Measurements from ENCODE around the gene KIRREL3. TPM values are rescaled to one million over a fixed set of nuclear protein-coding genes. Genes with fewer than 3 reads are reported as not detected.

The KIRREL3 gene
- polyA plus RNA-seq, 2 of the 4 experiments (the other 2 are of a cell fraction) = 3.0 to 11.0 TPM

- no peaks in the 10 kb centered on the region for H3K9me3 ChIP-seq
- TF ChIP-seq ATOH8 (CRISPR knock-in tag; IDR thresholded peaks at IDR 0.05; ENCODE audit: low read depth) = no peak
- no peak for TF ChIP-seq HMGXB4 (CRISPR knock-in tag; IDR thresholded peaks at IDR 0.05; ENCODE audit: borderline replicate concordance)
- no peak for TF ChIP-seq HEYL (CRISPR knock-in tag; IDR thresholded peaks at IDR 0.05)
- no peak for TF ChIP-seq RARB (CRISPR knock-in tag; IDR thresholded peaks at IDR 0.05)
- no peak for TF ChIP-seq CEBPB (IDR thresholded peaks at IDR 0.05)
- no peak for TF ChIP-seq EHF (CRISPR knock-in tag; IDR thresholded peaks at IDR 0.05)
- no peak for TF ChIP-seq BCL3 (IDR thresholded peaks at IDR 0.05)
- no peak for TF ChIP-seq ELK1 (IDR thresholded peaks at IDR 0.05; ENCODE audit: low read depth, low read length)
- no peak for TF ChIP-seq HDAC2 (IDR thresholded peaks at IDR 0.05)
- no peak overlapping the region for H3K4me2 ChIP-seq
- ATAC-seq = no peak
- ChIA-PET POLR2A (no interaction called here), CTCF (interaction anchor here (1.5 to 4.5 kb wide), 2 partner anchors 18 kb away, joined by 5 to 22 read pairs; no protein-coding TSS in a partner anchor)
- no peak for DNase-seq (ENCODE audit: low read depth in 1 of 2, low spot score in 1 of 2)
- no peaks in the 10 kb centered on the region for H3K4me1 ChIP-seq
- H3K27ac ChIP-seq = no peak overlapping the region
- FAIRE-seq = no peak
- 91% methylated on average over 7 of the region's 7 CpGs for WGBS (ENCODE audit: missing lambda C conversion rate)
- no peak overlapping the region for H3K4me3 ChIP-seq
Observed at GRCh38 chr11:126462422-126462821, 538.1 kb downstream of the KIRREL3 start.

- Histone ChIP-seq H3K4me1 (no peaks in the 10 kb centered on the region), H3K4me3 (no peak overlapping the region), H3K4me2 (no peak overlapping the region), H3K27ac (no peak overlapping the region), H3K9me3 (no peaks in the 10 kb centered on the region)
- POLR2A ChIA-PET = no interaction called here
- CTCF ChIA-PET = interaction anchor here (1.2 to 4.5 kb wide), 2 partner anchors 18 to 21 kb away, joined by 3 to 22 read pairs; no protein-coding TSS in a partner anchor
- FAIRE-seq (no peak), ATAC-seq (no peak), DNase-seq (ENCODE audit: low read depth in 1 of 2, low spot score in 1 of 2) (no peak)
- TF ChIP-seq KDM5A (IDR thresholded peaks at IDR 0.05) (no peak), TP53 (CRISPR knock-in tag; IDR thresholded peaks at IDR 0.05) (no peak), ZSCAN20 (CRISPR knock-in tag; IDR thresholded peaks at IDR 0.05) (no peak)
- WGBS (ENCODE audit: missing lambda C conversion rate) = 53% methylated on average over 4 of the region's 6 CpGs
Observed at GRCh38 chr11:126461996-126462395, 538.6 kb downstream of the KIRREL3 start.

GRCh38 chr11:126461096-126461440 is 539.5 kb downstream of the KIRREL3 start:
- 80% methylated on average over 4 of the region's 8 CpGs for WGBS (ENCODE audit: missing lambda C conversion rate)
- H3K9me3 ChIP-seq = no peaks in the 10 kb centered on the region
- ChIA-PET POLR2A (no interaction called here), CTCF (interaction anchor here (1.2 to 4.5 kb wide), 2 partner anchors 19 to 20 kb away, joined by 3 to 22 read pairs; no protein-coding TSS in a partner anchor)
- TF ChIP-seq PHF8 (IDR thresholded peaks at IDR 0.05; ENCODE audit: borderline replicate concordance, low read depth) = no peak
- no peak for TF ChIP-seq PBX3 (IDR thresholded peaks at IDR 0.05)
- no peak for TF ChIP-seq HEYL (CRISPR knock-in tag; IDR thresholded peaks at IDR 0.05)
- TF ChIP-seq SREBF2 (IDR thresholded peaks at IDR 0.05) = no peak
- no peak for TF ChIP-seq RCOR1 (IDR thresholded peaks at IDR 0.05; ENCODE audit: low read depth, low read length)
- no peak for TF ChIP-seq NPAS2 (CRISPR knock-in tag; IDR thresholded peaks at IDR 0.05; ENCODE audit: borderline replicate concordance)
- no peak for TF ChIP-seq EHMT2 (IDR thresholded peaks at IDR 0.05; ENCODE audit: low read depth)
- no peak for TF ChIP-seq TP53 (CRISPR knock-in tag; IDR thresholded peaks at IDR 0.05)
- TF ChIP-seq MAX (IDR thresholded peaks at IDR 0.05) = no peak
- no peak for TF ChIP-seq BHLHE40 (IDR thresholded peaks at IDR 0.05; ENCODE audit: low read depth, low read length)
- TF ChIP-seq ATOH8 (CRISPR knock-in tag; IDR thresholded peaks at IDR 0.05; ENCODE audit: low read depth) = no peak
- DNase-seq (ENCODE audit: low read depth in 1 of 2, low spot score in 1 of 2) (no peak), ATAC-seq (no peak; a peak in 1 of 6 replicates), FAIRE-seq (no peak)
- no peak overlapping the region for H3K4me3 ChIP-seq
- no peak overlapping the region for H3K4me2 ChIP-seq
- H3K4me1 ChIP-seq = no peaks in the 10 kb centered on the region
- H3K27ac ChIP-seq = no peak overlapping the region

Measured in A549 (cell line).